ENCODE measurements around the gene EVA1A.

- TF ChIP-seq EZH2 (IDR thresholded peaks at IDR 0.05; ENCODE audit: low read length, missing control alignments), result no peak
- TF ChIP-seq, protein P1, sequence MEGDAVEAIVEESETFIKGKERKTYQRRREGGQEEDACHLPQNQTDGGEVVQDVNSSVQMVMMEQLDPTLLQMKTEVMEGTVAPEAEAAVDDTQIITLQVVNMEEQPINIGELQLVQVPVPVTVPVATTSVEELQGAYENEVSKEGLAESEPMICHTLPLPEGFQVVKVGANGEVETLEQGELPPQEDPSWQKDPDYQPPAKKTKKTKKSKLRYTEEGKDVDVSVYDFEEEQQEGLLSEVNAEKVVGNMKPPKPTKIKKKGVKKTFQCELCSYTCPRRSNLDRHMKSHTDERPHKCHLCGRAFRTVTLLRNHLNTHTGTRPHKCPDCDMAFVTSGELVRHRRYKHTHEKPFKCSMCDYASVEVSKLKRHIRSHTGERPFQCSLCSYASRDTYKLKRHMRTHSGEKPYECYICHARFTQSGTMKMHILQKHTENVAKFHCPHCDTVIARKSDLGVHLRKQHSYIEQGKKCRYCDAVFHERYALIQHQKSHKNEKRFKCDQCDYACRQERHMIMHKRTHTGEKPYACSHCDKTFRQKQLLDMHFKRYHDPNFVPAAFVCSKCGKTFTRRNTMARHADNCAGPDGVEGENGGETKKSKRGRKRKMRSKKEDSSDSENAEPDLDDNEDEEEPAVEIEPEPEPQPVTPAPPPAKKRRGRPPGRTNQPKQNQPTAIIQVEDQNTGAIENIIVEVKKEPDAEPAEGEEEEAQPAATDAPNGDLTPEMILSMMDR (conservative IDR thresholded peaks at IDR 0.05 in 1 of 2, IDR thresholded peaks at IDR 0.05 in 1 of 2; ENCODE audit: low read depth in 1 of 2, low read length in 2 of 2), result no peak
Measured at GRCh38 chr2:75549401-75550253, 11.1 kb downstream of the EVA1A start.

Data from fibroblast of lung (primary cell).